H9 (cell line): Measurements from ENCODE around the gene TMEM150B. TPM values are rescaled to one million over a fixed set of nuclear protein-coding genes. Genes with fewer than 3 reads are reported as not detected.

Experiments
- DNase-seq: peaks from one replicate; pipeline ENCODE4 v3.0.0-alpha.2; 2017
- H2AFZ ChIP-seq: one replicate; pipeline ENCODE4 v1.6.1; 2013; ENCODE audit warnings: mild to moderate bottlenecking, low read length, control low read depth, moderate library complexity
- H2AK5ac ChIP-seq: 2 replicates; pipeline ENCODE4 v1.6.1; 2013; ENCODE audit warnings: low read length, control low read depth, mixed read lengths; ENCODE audit not compliant: insufficient read length
- H2BK120ac ChIP-seq: one replicate; pipeline ENCODE4 v1.6.1; 2013; ENCODE audit warnings: low read depth, mild to moderate bottlenecking, low read length, control low read depth, inconsistent platforms; ENCODE audit not compliant: poor library complexity, severe bottlenecking
- H2BK12ac ChIP-seq: 2 replicates; pipeline ENCODE4 v1.6.1; 2013; ENCODE audit warnings: low read length, control low read depth, mixed read lengths, low read depth; ENCODE audit not compliant: insufficient read length
- H2BK15ac ChIP-seq: 2 replicates; pipeline ENCODE4 v1.6.1; 2013; ENCODE audit warnings: low read depth, low read length, control low read depth
- H2BK20ac ChIP-seq: one replicate; pipeline ENCODE4 v1.6.1; 2013; ENCODE audit warnings: low read depth, mild to moderate bottlenecking, low read length, control low read depth, inconsistent platforms; ENCODE audit not compliant: poor library complexity, severe bottlenecking
- H2BK5ac ChIP-seq: 2 replicates; pipeline ENCODE4 v1.6.1; 2013; ENCODE audit warnings: low read length, control low read depth, mixed read lengths; ENCODE audit not compliant: insufficient read length
- H3K14ac ChIP-seq: 2 replicates; pipeline ENCODE4 v1.6.1; 2013; ENCODE audit warnings: low read length, control low read depth; ENCODE audit not compliant: insufficient read depth
- H3K18ac ChIP-seq: 2 replicates; pipeline ENCODE4 v1.6.1; 2013; ENCODE audit warnings: low read depth, mild to moderate bottlenecking, mixed read lengths, low read length, control low read depth; ENCODE audit not compliant: insufficient read length
- H3K23ac ChIP-seq: 2 replicates; pipeline ENCODE4 v1.6.1; 2013; ENCODE audit warnings: low read length, control low read depth, mixed read lengths, low read depth; ENCODE audit not compliant: insufficient read length
- H3K23me2 ChIP-seq: 2 replicates; pipeline ENCODE4 v1.6.1; 2013; ENCODE audit warnings: low read depth, mild to moderate bottlenecking, mixed read lengths, low read length, control low read depth; ENCODE audit not compliant: insufficient read length, poor library complexity, severe bottlenecking
- H3K27ac ChIP-seq: 2 replicates; pipeline ENCODE4 v1.5.1; 2013; ENCODE audit warnings: low read length, control low read depth, mixed read lengths, low read depth; ENCODE audit not compliant: insufficient read length
- H3K27me3 ChIP-seq: 2 replicates; pipeline ENCODE4 v1.6.1; 2013; ENCODE audit warnings: low read length, control low read depth, inconsistent platforms; ENCODE audit not compliant: insufficient read depth
- H3K4ac ChIP-seq: 2 replicates; pipeline ENCODE4 v1.6.1; 2013; ENCODE audit warnings: low read depth, mild to moderate bottlenecking, control low read depth, inconsistent platforms, low read length, moderate library complexity
- H3K4me1 ChIP-seq: 2 replicates; pipeline ENCODE4 v1.6.1; 2013; ENCODE audit warnings: low read length, control low read depth, inconsistent platforms; ENCODE audit not compliant: insufficient read depth
- H3K4me2 ChIP-seq: 2 replicates; pipeline ENCODE4 v1.6.1; 2013; ENCODE audit warnings: low read length, control low read depth, mixed read lengths; ENCODE audit not compliant: insufficient read length, insufficient read depth
- H3K56ac ChIP-seq: 2 replicates; pipeline ENCODE4 v1.6.1; 2013; ENCODE audit warnings: low read depth, mild to moderate bottlenecking, mixed read lengths, low read length, control low read depth; ENCODE audit not compliant: insufficient read length
- H3K79me1 ChIP-seq: 2 replicates; pipeline ENCODE4 v1.6.1; 2013; ENCODE audit warnings: low read depth, mild to moderate bottlenecking, moderate library complexity, low read length, control low read depth, inconsistent platforms; ENCODE audit not compliant: insufficient read depth, poor library complexity, severe bottlenecking
- H3K79me2 ChIP-seq: 2 replicates; pipeline ENCODE4 v1.6.1; 2013; ENCODE audit warnings: low read length, control low read depth, inconsistent platforms; ENCODE audit not compliant: insufficient read depth
- H3K9ac ChIP-seq: 2 replicates; pipeline ENCODE4 v1.6.1; 2013; ENCODE audit warnings: low read length, control low read depth, mixed read lengths; ENCODE audit not compliant: insufficient read length; ENCODE audit errors: extremely low read depth
- H3K9me3 ChIP-seq: one replicate; pipeline ENCODE4 v1.6.1; 2013; ENCODE audit warnings: low read depth, low read length, inconsistent platforms; ENCODE audit not compliant: control insufficient read depth
- H3T11ph ChIP-seq: one replicate; pipeline ENCODE4 v1.6.1; 2013; ENCODE audit warnings: mild to moderate bottlenecking, low read length, control low read depth, inconsistent platforms
- H4K20me1 ChIP-seq: one replicate; pipeline ENCODE4 v1.6.1; 2013; ENCODE audit not compliant: control insufficient read depth, insufficient read length, insufficient read depth
- H4K5ac ChIP-seq: 2 replicates; pipeline ENCODE4 v1.6.1; 2013; ENCODE audit warnings: low read depth, mild to moderate bottlenecking, mixed read lengths, low read length, control low read depth; ENCODE audit not compliant: insufficient read length
- H4K8ac ChIP-seq: replicated peaks from 2 replicates; pipeline ENCODE4 v1.6.1; 2013; ENCODE audit warnings: low read length, control low read depth, mixed read lengths, low read depth; ENCODE audit not compliant: insufficient read length
- H4K91ac ChIP-seq: 2 replicates; pipeline ENCODE4 v1.6.1; 2013; ENCODE audit warnings: low read depth, mild to moderate bottlenecking, moderate library complexity, mixed read lengths, low read length, control low read depth; ENCODE audit not compliant: insufficient read length
- H3K27ac Mint-ChIP-seq, 3 experiments: 2 replicates in 2 of 3; 3 replicates in 1 of 3; pipeline ENCODE4 v1.8.0; 2020 to 2021; ENCODE audit warnings: mixed read lengths in 3 of 3, mild to moderate bottlenecking in 1 of 3, moderate library complexity in 1 of 3
- H3K27me3 Mint-ChIP-seq: 2 replicates; pipeline ENCODE4 v1.8.0; 2021; ENCODE audit warnings: low read depth, mild to moderate bottlenecking, moderate library complexity, mixed read lengths
- H3K36me3 Mint-ChIP-seq, 3 experiments: 2 replicates in 2 of 3; 3 replicates in 1 of 3; pipeline ENCODE4 v1.8.0; 2020 to 2021; ENCODE audit warnings: low read depth in 3 of 3, mixed read lengths in 3 of 3; ENCODE audit not compliant: insufficient read depth in 1 of 3
- H3K4me1 Mint-ChIP-seq, 2 experiments: 2 replicates each; pipeline ENCODE4 v1.8.0; 2020; ENCODE audit warnings: mixed read lengths in 2 of 2
- H3K4me3 Mint-ChIP-seq, 2 experiments: 2 replicates in 1 of 2; 3 replicates in 1 of 2; pipeline ENCODE4 v1.8.0; 2020 to 2021; ENCODE audit warnings: mild to moderate bottlenecking in 2 of 2, mixed read lengths in 2 of 2, moderate library complexity in 1 of 2
- H3K9me3 Mint-ChIP-seq, 2 experiments: 2 replicates in 1 of 2; 3 replicates in 1 of 2; pipeline ENCODE4 v1.8.0; 2020; ENCODE audit warnings: mild to moderate bottlenecking in 2 of 2, mixed read lengths in 2 of 2, moderate library complexity in 1 of 2
- WGBS: extraction: QIAGEN DNeasy Blood & Tissue Kit; methylation state at CpG from one replicate; pipeline ENCODE4 v1.1.7; 2013; ENCODE audit warnings: missing lambda C conversion rate, low lambda C conversion rate, mixed read lengths; ENCODE audit not compliant: insufficient read length; ENCODE audit errors: extremely low coverage; 5-methylcytosine and 5-hydroxymethylcytosine counted together
- total RNA-seq: library from RNA; stranded (reverse); gene quantifications from 2 replicates; pipeline ENCODE4 v1.2.1, GENCODE V29; 2021
- TF ChIP-seq, protein P1 (sequence below): fragments of 200-600 bp; sonication (generic); conservative IDR thresholded peaks from 3 replicates; pipeline ENCODE4 v1.8.0; 2021; ENCODE audit warnings: antibody characterized with exemption, mild to moderate bottlenecking

TMEM150B gene
- total RNA-seq, 1 experiment from 2014 or later: 0.63 TPM

DNA sequence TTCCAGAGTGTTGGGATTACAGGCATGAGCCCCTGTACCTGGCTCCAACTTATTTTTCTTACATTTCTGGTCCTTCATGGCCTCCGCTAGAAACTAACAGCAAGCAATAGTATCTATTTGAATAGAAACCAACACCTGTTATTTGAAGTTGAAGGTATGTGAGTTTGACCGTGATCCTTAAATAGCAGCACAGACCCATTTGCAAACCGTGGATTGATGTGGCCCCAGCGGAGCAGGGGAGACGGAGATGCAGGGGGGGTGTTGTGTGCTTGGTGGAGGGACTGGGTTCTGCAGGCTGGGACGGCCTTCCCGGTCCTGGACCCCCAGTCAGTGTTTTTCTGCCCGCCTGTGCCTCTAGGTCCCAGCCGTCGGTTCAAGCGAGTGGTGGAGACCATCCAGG lies 16.9 kb downstream of the TMEM150B start:
- no peak for DNase-seq
- H2AK5ac ChIP-seq: no peak overlapping the region
- H2AFZ ChIP-seq: no peak overlapping the region
- H3K4me2 ChIP-seq: no peak overlapping the region
- H3K56ac ChIP-seq: no peak overlapping the region
- no peak overlapping the region for H3K27ac Mint-ChIP-seq
- peaks cover 3% of the 10 kb centered on the region; the same call in 1 of the 2 replicates for H3K4me1 ChIP-seq
- H2BK120ac ChIP-seq: no peak overlapping the region
- no peak overlapping the region for H4K8ac ChIP-seq
- H3K9me3 Mint-ChIP-seq: no peaks in the 10 kb centered on the region
- no peak overlapping the region for H3K27ac ChIP-seq
- no peaks in the 10 kb centered on the region for H3K9me3 ChIP-seq
- no peak overlapping the region for H2BK15ac ChIP-seq
- H4K91ac ChIP-seq: no peak overlapping the region
- H3K14ac ChIP-seq: no peak overlapping the region
- H2BK12ac ChIP-seq: no peak overlapping the region
- no peak overlapping the region for H3K18ac ChIP-seq
- H3K9ac ChIP-seq: no peak overlapping the region
- no peaks in the 10 kb centered on the region for H3K23me2 ChIP-seq
- no peaks in the 10 kb centered on the region for H3K27me3 Mint-ChIP-seq
- no peak overlapping the region for H4K5ac ChIP-seq
- H2BK5ac ChIP-seq: no peak overlapping the region
- H3K23ac ChIP-seq: no peak overlapping the region
- H3K4me1 Mint-ChIP-seq: peaks cover 2 to 12% of the 10 kb centered on the region in 2 experiments; a peak in 3 of 4 replicates
- no peak overlapping the region for H3K4ac ChIP-seq
- H2BK20ac ChIP-seq: no peak overlapping the region
- TF ChIP-seq, protein P1, sequence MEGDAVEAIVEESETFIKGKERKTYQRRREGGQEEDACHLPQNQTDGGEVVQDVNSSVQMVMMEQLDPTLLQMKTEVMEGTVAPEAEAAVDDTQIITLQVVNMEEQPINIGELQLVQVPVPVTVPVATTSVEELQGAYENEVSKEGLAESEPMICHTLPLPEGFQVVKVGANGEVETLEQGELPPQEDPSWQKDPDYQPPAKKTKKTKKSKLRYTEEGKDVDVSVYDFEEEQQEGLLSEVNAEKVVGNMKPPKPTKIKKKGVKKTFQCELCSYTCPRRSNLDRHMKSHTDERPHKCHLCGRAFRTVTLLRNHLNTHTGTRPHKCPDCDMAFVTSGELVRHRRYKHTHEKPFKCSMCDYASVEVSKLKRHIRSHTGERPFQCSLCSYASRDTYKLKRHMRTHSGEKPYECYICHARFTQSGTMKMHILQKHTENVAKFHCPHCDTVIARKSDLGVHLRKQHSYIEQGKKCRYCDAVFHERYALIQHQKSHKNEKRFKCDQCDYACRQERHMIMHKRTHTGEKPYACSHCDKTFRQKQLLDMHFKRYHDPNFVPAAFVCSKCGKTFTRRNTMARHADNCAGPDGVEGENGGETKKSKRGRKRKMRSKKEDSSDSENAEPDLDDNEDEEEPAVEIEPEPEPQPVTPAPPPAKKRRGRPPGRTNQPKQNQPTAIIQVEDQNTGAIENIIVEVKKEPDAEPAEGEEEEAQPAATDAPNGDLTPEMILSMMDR: no peak
- H3K36me3 Mint-ChIP-seq: peaks cover 39 to 59% (median 56%) of the 10 kb centered on the region in 3 experiments; a peak in 6 of 7 replicates
- no peak overlapping the region for H3K4me3 Mint-ChIP-seq
- H3K79me2 ChIP-seq: no peaks in the 10 kb centered on the region
- no peaks in the 10 kb centered on the region for H3K27me3 ChIP-seq
- no peak overlapping the region for H3T11ph ChIP-seq
- WGBS: no CpG with 5 or more reads among the region's 11 CpGs
- H4K20me1 ChIP-seq: no peaks in the 10 kb centered on the region
- H3K79me1 ChIP-seq: no peaks in the 10 kb centered on the region
